Esophagus mucosa (tissue), 1 donor: ENCODE data around the gene WDR19. TPM values are rescaled to one million over a fixed set of nuclear protein-coding genes. Genes with fewer than 3 reads are reported as not detected.
A peak's percentile ranks its signal among the peaks of the same experiment; 100 is the strongest.
"Not testable (repeated sequence)": the region's sequence is repeated elsewhere in the genome, so short reads cannot be mapped to it uniquely, and the experiment has no call there.

Source experiments
- ATAC-seq: fragments of 200-7000 bp; cut with Tn5 transposase; one replicate; pipeline ENCODE4 v1.9.1; 2020
- total RNA-seq: library from RNA; stranded (reverse); gene quantifications from one replicate; pipeline ENCODE4 v1.2.4, GENCODE V29; 2023
- donor health status: DM: yes; HTN: yes; CAD: no.

WDR19 gene
- 9.3 TPM for total RNA-seq

- peak; percentile 100 for ATAC-seq
Measured at GRCh38 chr4:39181905-39182638, at the start of gene WDR19. Gene WDR19, plus strand, starts transcription at chr4:39182529. Its CDS starts 29 bp downstream, at chr4:39182558.

GRCh38 chr4:39133623-39134022, 48.7 kb upstream of the WDR19 start:
- no peak for ATAC-seq

- no peak for ATAC-seq
Measured at GRCh38 chr4:39134683-39135306, 47.5 kb upstream of the WDR19 start.

- not testable (repeated sequence) for ATAC-seq
Measured at GRCh38 chr4:39138227-39138626, 44.1 kb upstream of the WDR19 start.

- ATAC-seq = no peak
Measured at GRCh38 chr4:39146211-39146610, 36.1 kb upstream of the WDR19 start.

- ATAC-seq = no peak
Measured at GRCh38 chr4:39154009-39154408, 28.3 kb upstream of the WDR19 start.

GRCh38 chr4:39157520-39157919, 24.8 kb upstream of the WDR19 start:
- no peak for ATAC-seq

- ATAC-seq = no peak
Measured at GRCh38 chr4:39166177-39166576, 16.2 kb upstream of the WDR19 start.

- no peak for ATAC-seq
Measured at GRCh38 chr4:39166669-39167068, 15.7 kb upstream of the WDR19 start.

GRCh38 chr4:39169426-39169825, 12.9 kb upstream of the WDR19 start:
- no peak for ATAC-seq

- no peak for ATAC-seq
Measured at GRCh38 chr4:39170301-39170700, 12.0 kb upstream of the WDR19 start.

GRCh38 chr4:39178706-39179105, 3.6 kb upstream of the WDR19 start:
- ATAC-seq = no peak

- no peak for ATAC-seq
Measured at GRCh38 chr4:39179681-39180080, 2.6 kb upstream of the WDR19 start.

- ATAC-seq = not testable (repeated sequence)
Measured at GRCh38 chr4:39180629-39181028, 1.7 kb upstream of the WDR19 start.

GRCh38 chr4:39181520-39181904, 817 bp upstream of the WDR19 start:
- ATAC-seq = no peak

GRCh38 chr4:39201963-39202362, 19.6 kb downstream of the WDR19 start:
- ATAC-seq = no peak

- no peak for ATAC-seq
Measured at GRCh38 chr4:39204543-39204942, 22.2 kb downstream of the WDR19 start.

GRCh38 chr4:39205000-39205399, 22.7 kb downstream of the WDR19 start:
- no peak for ATAC-seq

GRCh38 chr4:39205476-39205875, 23.1 kb downstream of the WDR19 start:
- no peak for ATAC-seq

- no peak for ATAC-seq
Measured at GRCh38 chr4:39227906-39228305, 45.6 kb downstream of the WDR19 start.

GRCh38 chr4:39228377-39228776, 46.0 kb downstream of the WDR19 start:
- no peak for ATAC-seq

GRCh38 chr4:39230462-39230861, 48.1 kb downstream of the WDR19 start:
- ATAC-seq = no peak

GRCh38 chr4:39231660-39232059, 49.3 kb downstream of the WDR19 start:
- no peak for ATAC-seq

- ATAC-seq = no peak
Measured at GRCh38 chr4:39232100-39232499, 49.8 kb downstream of the WDR19 start.

- ATAC-seq = no peak
Measured at GRCh38 chr4:39233114-39233513, 50.8 kb downstream of the WDR19 start.
